IMR-90 (cell line): Measurements from ENCODE around the gene KCNAB1. TPM values are rescaled to one million over a fixed set of nuclear protein-coding genes. Genes with fewer than 3 reads are reported as not detected.

Experiments used
- ATAC-seq: fragments of 200-7000 bp; cut with Tn5 transposase; 2 replicates; pipeline ENCODE4 v1.9.1; 2020; ENCODE audit warnings: low read depth, mild to moderate bottlenecking, moderate library complexity
- BruUV-seq: library from RNA; stranded (reverse); fragments of 400-500 nt; replicated peaks from 2 replicates; lab custom pipeline; 2021; lab: Mats Ljungman, UMichigan
- CTCF ChIA-PET: fragments of 300-600 bp; formaldehyde crosslinking; extraction: SDS; loops from one replicate; lab custom pipeline; 2021; ENCODE audit warnings: antibody characterized with exemption; lab: Yijun Ruan, JAX
- POLR2A ChIA-PET: fragments of 300-600 bp; sonication (Branson Sonifier 250); formaldehyde crosslinking; loops from one replicate; lab custom pipeline; 2022; ENCODE audit warnings: antibody characterized with exemption; ENCODE audit not compliant: unreplicated experiment; lab: Charles Lee
- DNase-seq: peaks from one replicate; pipeline ENCODE4 v3.0.0; 2013
- H2AFZ ChIP-seq: replicated peaks from 2 replicates; pipeline ENCODE3; 2013; ENCODE audit warnings: low read length, mild to moderate bottlenecking; ENCODE audit not compliant: poor library complexity
- H2AK5ac ChIP-seq: 2 replicates; pipeline ENCODE4 v1.6.1; 2013; ENCODE audit warnings: low read depth, low read length, inconsistent platforms
- H2AK9ac ChIP-seq: replicated peaks from 2 replicates; pipeline ENCODE3; 2013; ENCODE audit warnings: mild to moderate bottlenecking, low read depth, low read length, moderate library complexity; ENCODE audit not compliant: poor library complexity
- H2BK120ac ChIP-seq: 2 replicates; pipeline ENCODE4 v1.6.1; 2013; ENCODE audit warnings: low read depth, low read length, inconsistent platforms
- H2BK15ac ChIP-seq: 3 replicates; pipeline ENCODE4 v1.6.1; 2013; ENCODE audit warnings: low read depth, low read length, inconsistent platforms
- H2BK20ac ChIP-seq: 2 replicates; pipeline ENCODE4 v1.6.1; 2013; ENCODE audit warnings: low read depth, mild to moderate bottlenecking, inconsistent platforms, low read length, moderate library complexity
- H2BK5ac ChIP-seq: 2 replicates; pipeline ENCODE4 v1.6.1; 2013; ENCODE audit warnings: mild to moderate bottlenecking, low read depth, low read length, inconsistent platforms; ENCODE audit not compliant: poor library complexity, severe bottlenecking
- H3K14ac ChIP-seq: replicated peaks from 2 replicates; pipeline ENCODE4 v1.6.1; 2013; ENCODE audit warnings: low read depth, low read length, inconsistent platforms
- H3K18ac ChIP-seq: 2 replicates; pipeline ENCODE4 v1.6.1; 2013; ENCODE audit warnings: low read depth, low read length, control low read depth
- H3K23ac ChIP-seq: 2 replicates; pipeline ENCODE4 v1.6.1; 2013; ENCODE audit warnings: low read depth, low read length, inconsistent platforms
- H3K27ac ChIP-seq: 2 replicates; pipeline ENCODE4 v1.5.1; 2013; ENCODE audit warnings: mild to moderate bottlenecking, control low read depth, low read length; ENCODE audit not compliant: insufficient read depth
- H3K27me3 ChIP-seq: 2 replicates; pipeline ENCODE4 v1.6.1; 2013; ENCODE audit warnings: low read length; ENCODE audit not compliant: control insufficient read depth, insufficient read depth
- H3K36me3 ChIP-seq: 2 replicates; pipeline ENCODE4 v1.6.1; 2013; ENCODE audit warnings: low read length, mixed read lengths; ENCODE audit not compliant: control insufficient read depth, insufficient read depth
- H3K4ac ChIP-seq: 2 replicates; pipeline ENCODE4 v1.6.1; 2013; ENCODE audit warnings: low read depth, low read length, inconsistent platforms
- H3K4me1 ChIP-seq: 2 replicates; pipeline ENCODE4 v1.6.1; 2013; ENCODE audit warnings: low read length, mixed read lengths; ENCODE audit not compliant: control insufficient read depth, insufficient read depth
- H3K4me2 ChIP-seq: 2 replicates; pipeline ENCODE4 v1.6.1; 2013; ENCODE audit warnings: low read depth, mild to moderate bottlenecking, control low read depth, low read length, moderate library complexity
- H3K4me3 ChIP-seq: 2 replicates; pipeline ENCODE4 v1.5.1; 2013; ENCODE audit warnings: low read depth, mild to moderate bottlenecking, control low read depth, low read length, moderate library complexity; ENCODE audit not compliant: insufficient read depth
- H3K56ac ChIP-seq: 2 replicates; pipeline ENCODE4 v1.6.1; 2013; ENCODE audit warnings: low read length, inconsistent platforms; ENCODE audit not compliant: insufficient read depth; ENCODE audit errors: extremely low read depth
- H3K79me1 ChIP-seq, 2 experiments: 2 replicates each; pipeline ENCODE4 v1.6.1; 2013; ENCODE audit warnings: low read length in 2 of 2, inconsistent platforms in 1 of 2, low read depth in 1 of 2
- H3K9ac ChIP-seq: 2 replicates; pipeline ENCODE4 v1.6.1; 2013; ENCODE audit warnings: low read depth, low read length, control low read depth
- H3K9me1 ChIP-seq: 2 replicates; pipeline ENCODE4 v1.6.1; 2013; ENCODE audit warnings: low read length, inconsistent platforms; ENCODE audit not compliant: insufficient read depth
- H3K9me3 ChIP-seq: 2 replicates; pipeline ENCODE4 v1.6.1; 2013; ENCODE audit warnings: low read length; ENCODE audit not compliant: control insufficient read depth, insufficient read depth
- H4K20me1 ChIP-seq: 2 replicates; pipeline ENCODE4 v1.6.1; 2013; ENCODE audit warnings: low read length, inconsistent platforms; ENCODE audit not compliant: insufficient read depth
- H4K5ac ChIP-seq: 2 replicates; pipeline ENCODE4 v1.6.1; 2013; ENCODE audit warnings: mild to moderate bottlenecking, low read depth, low read length, control low read depth
- H4K8ac ChIP-seq, 2 experiments: 2 replicates each; pipeline ENCODE4 v1.6.1; 2013; ENCODE audit warnings: low read depth in 2 of 2, low read length in 2 of 2, control low read depth in 1 of 2, inconsistent platforms in 1 of 2
- H4K91ac ChIP-seq: 2 replicates; pipeline ENCODE4 v1.6.1; 2013; ENCODE audit warnings: low read depth, low read length, inconsistent platforms; ENCODE audit not compliant: insufficient read depth
- CEBPB ChIP-seq: IDR thresholded peaks from 2 replicates; pipeline ENCODE4 v1.6.1; 2012; ENCODE audit warnings: low read depth, low read length, improper control_type of control experiment
- CHD1 ChIP-seq: IDR thresholded peaks from 2 replicates; pipeline ENCODE4 v1.6.1; 2012; ENCODE audit warnings: low read depth, low read length, improper control_type of control experiment
- MAFK ChIP-seq: IDR thresholded peaks from 2 replicates; pipeline ENCODE4 v1.6.1; 2012; ENCODE audit warnings: low read depth, low read length, improper control_type of control experiment
- MAZ ChIP-seq: IDR thresholded peaks from 2 replicates; pipeline ENCODE4 v1.6.1; 2012; ENCODE audit warnings: low read depth, mild to moderate bottlenecking, low read length, improper control_type of control experiment, moderate library complexity, borderline replicate concordance
- MXI1 ChIP-seq: IDR thresholded peaks from 2 replicates; pipeline ENCODE4 v1.6.1; 2012; ENCODE audit warnings: low read depth, mild to moderate bottlenecking, low read length, moderate library complexity, borderline replicate concordance
- RCOR1 ChIP-seq: IDR thresholded peaks from 2 replicates; pipeline ENCODE4 v1.6.1; 2012; ENCODE audit warnings: mild to moderate bottlenecking, low read length, improper control_type of control experiment; ENCODE audit not compliant: insufficient replicate concordance
- SMC3 ChIP-seq: fragments of 150-350 bp; IDR thresholded peaks from 2 replicates; pipeline ENCODE4 v1.6.1; 2016; ENCODE audit warnings: low read depth, mild to moderate bottlenecking, antibody characterized with exemption, low read length, moderate library complexity
- WGBS, 2 experiments: methylation state at CpG; one replicate each; pipeline versions ENCODE4 v1.1.5 to v1.1.7; 2013; ENCODE audit warnings: missing lambda C conversion rate in 2 of 2; ENCODE audit not compliant: insufficient read length in 1 of 2; ENCODE audit errors: extremely low coverage in 2 of 2; 5-methylcytosine and 5-hydroxymethylcytosine counted together
- dilution Hi-C: fragments of 300-500 bp; cut with HindIII; formaldehyde crosslinking; loops from one replicate; pipeline ENCODE4 v1.14.3; 2018; ENCODE audit warnings: low sequenced_read_pairs; ENCODE audit not compliant: unreplicated experiment
- in situ Hi-C: fragments of 300-500 bp; cut with MboI; formaldehyde crosslinking; loops from 3 replicates; pipeline ENCODE4 v1.14.3; 2019; ENCODE audit warnings: low sequenced_read_pairs, inconsistent platforms, mixed read lengths
- intact Hi-C: fragments of 100-400 bp; cut with micrococcal nuclease; formaldehyde crosslinking; loops from 2 replicates; pipeline ENCODE4 v1.10.0; 2022
- polyA plus RNA-seq, 3 experiments: library from polyadenylated mRNA; depleted of rRNA; stranded (reverse); fragments of >200 nt; gene quantifications; 2 replicates each; pipeline ENCODE4 v1.2.3, GENCODE V29; 2012; ENCODE audit warnings: low replicate concordance in 1 of 3
- total RNA-seq: library from RNA; depleted of rRNA; stranded (reverse); fragments of >200 nt; gene quantifications from 2 replicates; pipeline ENCODE4 v1.2.3, GENCODE V29; 2012
- TF ChIP-seq, protein P1 (sequence below): conservative IDR thresholded peaks from 2 replicates; pipeline ENCODE4 v1.5.1; 2012; ENCODE audit warnings: mild to moderate bottlenecking, low read depth, low read length, improper control_type of control experiment

Gene KCNAB1
- total and polyA plus RNA-seq, 2 of the 4 experiments (the other 2 are of a cell fraction), result under 0.01 to 0.07 TPM

DNA sequence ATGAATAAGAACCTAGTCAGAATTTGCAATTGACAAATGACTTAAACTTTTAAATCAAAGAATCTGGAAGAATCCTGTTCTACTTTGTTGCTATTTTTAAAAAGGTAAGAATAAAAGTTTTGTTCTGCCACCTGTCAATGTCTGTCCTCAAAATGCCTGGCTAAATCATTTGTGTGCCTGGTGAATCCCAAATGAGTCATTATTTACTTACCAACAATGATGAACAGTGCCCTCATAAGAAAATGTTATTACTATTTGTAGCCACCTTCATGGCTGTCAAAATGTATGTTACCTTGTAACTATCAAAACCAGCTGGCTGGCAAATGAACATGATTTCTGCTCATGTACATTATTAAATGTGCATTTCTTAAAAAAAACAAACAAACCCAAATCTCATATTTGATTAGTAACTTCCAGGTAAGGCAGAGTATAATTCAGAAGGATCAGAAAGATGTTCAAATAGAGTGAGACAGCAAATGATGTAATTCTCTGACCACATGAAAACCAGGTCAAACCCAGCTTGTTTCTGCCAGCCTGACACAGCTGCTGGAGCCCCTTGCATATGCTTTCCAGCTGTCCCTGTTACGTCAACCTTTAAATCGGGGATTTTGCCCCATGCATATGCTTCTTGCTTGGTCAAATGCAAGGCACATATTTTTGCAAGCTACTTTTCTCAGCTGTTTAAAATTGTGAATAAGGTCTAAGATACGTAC, 296.6 kb downstream of the KCNAB1 start:
- DNase-seq (no peak), ATAC-seq (no peak)
- Histone ChIP-seq H3K36me3 (no peaks in the 10 kb centered on the region), H3K23ac (no peak overlapping the region), H3K4me3 (no peak overlapping the region), H2BK20ac (no peak overlapping the region), H3K27me3 (peaks cover 5% of the 10 kb centered on the region), H3K14ac (no peak overlapping the region), H3K9ac (no peak overlapping the region), H4K8ac (no peak overlapping the region), H2BK5ac (no peak overlapping the region), H3K9me3 (no peaks in the 10 kb centered on the region; the same call in 1 of the 2 replicates), H3K27ac (no peak overlapping the region), H2AK9ac (no peak overlapping the region), H3K56ac (no peak overlapping the region), H3K4me2 (no peak overlapping the region), H3K79me1 (no peaks in the 10 kb centered on the region), H4K5ac (no peak overlapping the region), H2BK120ac (no peak overlapping the region), H2BK15ac (no peak overlapping the region), H3K4ac (no peak overlapping the region), H4K20me1 (no peaks in the 10 kb centered on the region), H3K18ac (no peak overlapping the region), H2AFZ (no peak overlapping the region), H3K4me1 (no peaks in the 10 kb centered on the region), H2AK5ac (no peak overlapping the region), H3K9me1 (no peaks in the 10 kb centered on the region), H4K91ac (no peak overlapping the region)
- no peak for TF ChIP-seq MAFK
- TF ChIP-seq CEBPB, result no peak
- no peak for TF ChIP-seq MXI1
- TF ChIP-seq, protein P1, sequence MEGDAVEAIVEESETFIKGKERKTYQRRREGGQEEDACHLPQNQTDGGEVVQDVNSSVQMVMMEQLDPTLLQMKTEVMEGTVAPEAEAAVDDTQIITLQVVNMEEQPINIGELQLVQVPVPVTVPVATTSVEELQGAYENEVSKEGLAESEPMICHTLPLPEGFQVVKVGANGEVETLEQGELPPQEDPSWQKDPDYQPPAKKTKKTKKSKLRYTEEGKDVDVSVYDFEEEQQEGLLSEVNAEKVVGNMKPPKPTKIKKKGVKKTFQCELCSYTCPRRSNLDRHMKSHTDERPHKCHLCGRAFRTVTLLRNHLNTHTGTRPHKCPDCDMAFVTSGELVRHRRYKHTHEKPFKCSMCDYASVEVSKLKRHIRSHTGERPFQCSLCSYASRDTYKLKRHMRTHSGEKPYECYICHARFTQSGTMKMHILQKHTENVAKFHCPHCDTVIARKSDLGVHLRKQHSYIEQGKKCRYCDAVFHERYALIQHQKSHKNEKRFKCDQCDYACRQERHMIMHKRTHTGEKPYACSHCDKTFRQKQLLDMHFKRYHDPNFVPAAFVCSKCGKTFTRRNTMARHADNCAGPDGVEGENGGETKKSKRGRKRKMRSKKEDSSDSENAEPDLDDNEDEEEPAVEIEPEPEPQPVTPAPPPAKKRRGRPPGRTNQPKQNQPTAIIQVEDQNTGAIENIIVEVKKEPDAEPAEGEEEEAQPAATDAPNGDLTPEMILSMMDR, result no peak
- no peak for TF ChIP-seq RCOR1
- no peak for TF ChIP-seq MAZ
- no peak for TF ChIP-seq CHD1
- no peak for TF ChIP-seq SMC3
- ChIA-PET CTCF (no interaction called here), POLR2A (no interaction called here)
- in situ Hi-C loops, result no loop called here
- no TSS peak for BruUV-seq
- no CpG with 5 or more reads among the region's 3 CpGs for WGBS, 2 experiments
- dilution Hi-C loops, result no loop called here
- intact Hi-C loops, result no loop called here
